Activated T-cell treated with anti-CD3 and anti-CD28 coated beads, Interleukin-2, amount 50 U/mL, for 24 hours (primary cell): ENCODE results near the gene ZYG11B.

Experiments used
- DNase-seq: peaks from one replicate; pipeline ENCODE4 v3.0.0-alpha.2; 2020
- H3K27ac Mint-ChIP-seq: 2 replicates; pipeline ENCODE4 v1.8.0; 2020; ENCODE audit warnings: mild to moderate bottlenecking, mixed read lengths
- H3K27me3 Mint-ChIP-seq: 2 replicates; pipeline ENCODE4 v1.8.0; 2020; ENCODE audit warnings: mixed read lengths
- H3K36me3 Mint-ChIP-seq: 2 replicates; pipeline ENCODE4 v1.8.0; 2020; ENCODE audit warnings: low read depth, mixed read lengths
- H3K4me1 Mint-ChIP-seq: 2 replicates; pipeline ENCODE4 v1.8.0; 2020; ENCODE audit warnings: low read depth, mixed read lengths
- H3K4me3 Mint-ChIP-seq: 2 replicates; pipeline ENCODE4 v1.8.0; 2020; ENCODE audit warnings: mild to moderate bottlenecking, moderate library complexity, mixed read lengths
- H3K9me3 Mint-ChIP-seq: 2 replicates; pipeline ENCODE4 v1.8.0; 2020; ENCODE audit warnings: mixed read lengths

The ZYG11B gene

DNA sequence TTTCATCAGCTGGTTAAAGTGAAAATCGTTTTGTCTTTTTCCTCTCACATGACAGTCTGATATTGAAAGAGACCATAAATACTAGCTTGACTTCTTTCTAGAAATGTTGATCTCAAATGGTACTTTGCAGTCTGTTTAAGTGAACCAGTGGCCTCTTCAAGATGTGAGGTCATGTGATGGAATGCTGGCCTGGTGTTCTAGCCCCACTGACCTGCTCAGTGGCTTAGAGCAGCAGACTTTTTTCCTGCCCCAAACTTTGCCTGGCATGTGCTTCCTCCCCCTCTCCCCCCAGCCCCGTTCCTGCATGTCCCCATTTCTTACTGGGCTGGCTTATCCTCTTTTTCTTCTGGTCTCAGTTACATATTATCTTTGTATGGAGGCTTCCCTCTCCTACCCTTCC, 150.6 kb downstream of the ZYG11B start:
- peaks cover 1% of the 10 kb centered on the region for H3K27me3 Mint-ChIP-seq
- DNase-seq = no peak
- H3K27ac Mint-ChIP-seq = no peak overlapping the region
- H3K36me3 Mint-ChIP-seq = no peaks in the 10 kb centered on the region
- no peaks in the 10 kb centered on the region for H3K9me3 Mint-ChIP-seq
- H3K4me1 Mint-ChIP-seq = no peaks in the 10 kb centered on the region
- H3K4me3 Mint-ChIP-seq = no peak overlapping the region
